T-helper 9 cell (primary cell): Measurements from ENCODE around the gene GDF2.

Source experiments
- DNase-seq: peaks from one replicate; pipeline ENCODE4 v3.0.0-alpha.2; 2020

Gene GDF2

GRCh38 chr10:47356708-47357107, 34.5 kb downstream of the GDF2 start:
- DNase-seq: no peak

GRCh38 chr10:47357131-47357582, 34.9 kb downstream of the GDF2 start:
- no peak for DNase-seq

- no peak for DNase-seq
Measured at GRCh38 chr10:47357911-47358310, 35.7 kb downstream of the GDF2 start.

GRCh38 chr10:47358457-47358856, 36.2 kb downstream of the GDF2 start:
- no peak for DNase-seq

- DNase-seq: no peak
Measured at GRCh38 chr10:47359101-47359500, 36.8 kb downstream of the GDF2 start.

- no peak for DNase-seq
Measured at GRCh38 chr10:47359626-47360418, 37.6 kb downstream of the GDF2 start.

GRCh38 chr10:47360419-47361040, 38.3 kb downstream of the GDF2 start:
- no peak for DNase-seq

- DNase-seq: no peak
Measured at GRCh38 chr10:47361293-47361692, 39.0 kb downstream of the GDF2 start.

- DNase-seq: no peak
Measured at GRCh38 chr10:47362199-47362598, 39.9 kb downstream of the GDF2 start.

- no peak for DNase-seq
Measured at GRCh38 chr10:47363781-47364180, 41.5 kb downstream of the GDF2 start.

- DNase-seq: no peak
Measured at GRCh38 chr10:47364366-47364765, 42.1 kb downstream of the GDF2 start.

GRCh38 chr10:47364911-47365310, 42.7 kb downstream of the GDF2 start:
- DNase-seq: no peak

- DNase-seq: no peak
Measured at GRCh38 chr10:47365431-47366180, 43.4 kb downstream of the GDF2 start.

GRCh38 chr10:47366181-47366631, 44.0 kb downstream of the GDF2 start:
- no peak for DNase-seq

- DNase-seq: no peak
Measured at GRCh38 chr10:47366731-47367460, 44.6 kb downstream of the GDF2 start.

GRCh38 chr10:47367646-47368045, 45.4 kb downstream of the GDF2 start:
- no peak for DNase-seq

- DNase-seq: no peak
Measured at GRCh38 chr10:47368431-47369180, 46.4 kb downstream of the GDF2 start.

- no peak for DNase-seq
Measured at GRCh38 chr10:47369251-47369894, 47.1 kb downstream of the GDF2 start.

- no peak for DNase-seq
Measured at GRCh38 chr10:47370015-47370767, 47.9 kb downstream of the GDF2 start.

- no peak for DNase-seq
Measured at GRCh38 chr10:47370878-47371277, 48.6 kb downstream of the GDF2 start.
